DOHH2 (cell line): ENCODE measurements around the gene SIRT3.

Source experiments
- H3F3A ChIP-seq: fragments of 200-600 bp; sonication (generic), shearing (Covaris generic); 2 replicates; pipeline ENCODE4 v1.6.0; 2016; ENCODE audit warnings: antibody characterized with exemption, mild to moderate bottlenecking; ENCODE audit not compliant: control insufficient read depth, insufficient read depth
- H3K27ac ChIP-seq: fragments of 200-600 bp; sonication (generic); 2 replicates; pipeline ENCODE4 v1.5.1; 2014; ENCODE audit warnings: low read depth, mild to moderate bottlenecking, low read length, moderate library complexity
- H3K27me3 ChIP-seq: fragments of 200-600 bp; sonication (generic); 2 replicates; pipeline ENCODE4 v1.6.1; 2014; ENCODE audit warnings: mild to moderate bottlenecking, low read length, mixed read lengths; ENCODE audit not compliant: control insufficient read depth
- H3K36me3 ChIP-seq: fragments of 200-600 bp; sonication (generic); 2 replicates; pipeline ENCODE4 v1.6.1; 2014; ENCODE audit warnings: mild to moderate bottlenecking, low read length, moderate library complexity, mixed read lengths; ENCODE audit not compliant: control insufficient read depth
- H3K4me1 ChIP-seq: fragments of 200-600 bp; sonication (generic); 2 replicates; pipeline ENCODE4 v1.6.1; 2014; ENCODE audit warnings: mild to moderate bottlenecking, low read length, mixed read lengths; ENCODE audit not compliant: control insufficient read depth
- H3K4me2 ChIP-seq: fragments of 200-600 bp; sonication (generic); 2 replicates; pipeline ENCODE4 v1.6.0; 2014; ENCODE audit warnings: mild to moderate bottlenecking, low read length, moderate library complexity
- H3K4me3 ChIP-seq: fragments of 200-600 bp; sonication (generic); 2 replicates; pipeline ENCODE4 v1.5.1; 2014; ENCODE audit warnings: mild to moderate bottlenecking, low read length, mixed read lengths
- H3K79me2 ChIP-seq: fragments of 200-600 bp; sonication (generic); 2 replicates; pipeline ENCODE4 v1.6.1; 2014; ENCODE audit warnings: mild to moderate bottlenecking, low read length, mixed read lengths; ENCODE audit not compliant: control insufficient read depth
- H3K9me2 ChIP-seq: fragments of 200-600 bp; sonication (generic); replicated peaks from 2 replicates; pipeline ENCODE4 v1.6.1; 2014; ENCODE audit warnings: mild to moderate bottlenecking, low read length, mixed read lengths; ENCODE audit not compliant: control insufficient read depth
- H3K9me3 ChIP-seq: fragments of 200-600 bp; sonication (generic); 2 replicates; pipeline ENCODE4 v1.6.1; 2014; ENCODE audit warnings: antibody characterized with exemption, low read length, mixed read lengths; ENCODE audit not compliant: control insufficient read depth, insufficient read depth
- H4K20me1 ChIP-seq: fragments of 200-600 bp; sonication (generic); 2 replicates; pipeline ENCODE4 v1.6.0; 2014; ENCODE audit warnings: low read depth, mild to moderate bottlenecking, antibody characterized with exemption, low read length, moderate library complexity; ENCODE audit not compliant: control insufficient read depth, insufficient read depth
- CTCF ChIP-seq: fragments of 200-600 bp; sonication (generic); IDR thresholded peaks from one replicate; pipeline ENCODE4 v1.5.1; 2014; ENCODE audit warnings: antibody characterized with exemption, mild to moderate bottlenecking, low read depth, low read length; ENCODE audit not compliant: poor library complexity, severe bottlenecking
- EZH2phosphoT487 ChIP-seq: fragments of 200-600 bp; sonication (generic); IDR thresholded peaks from 2 replicates; pipeline ENCODE4 v1.6.1; 2017; ENCODE audit warnings: borderline replicate concordance, mild to moderate bottlenecking, antibody characterized with exemption, low read length, moderate library complexity, mixed read lengths

The SIRT3 gene

DNA sequence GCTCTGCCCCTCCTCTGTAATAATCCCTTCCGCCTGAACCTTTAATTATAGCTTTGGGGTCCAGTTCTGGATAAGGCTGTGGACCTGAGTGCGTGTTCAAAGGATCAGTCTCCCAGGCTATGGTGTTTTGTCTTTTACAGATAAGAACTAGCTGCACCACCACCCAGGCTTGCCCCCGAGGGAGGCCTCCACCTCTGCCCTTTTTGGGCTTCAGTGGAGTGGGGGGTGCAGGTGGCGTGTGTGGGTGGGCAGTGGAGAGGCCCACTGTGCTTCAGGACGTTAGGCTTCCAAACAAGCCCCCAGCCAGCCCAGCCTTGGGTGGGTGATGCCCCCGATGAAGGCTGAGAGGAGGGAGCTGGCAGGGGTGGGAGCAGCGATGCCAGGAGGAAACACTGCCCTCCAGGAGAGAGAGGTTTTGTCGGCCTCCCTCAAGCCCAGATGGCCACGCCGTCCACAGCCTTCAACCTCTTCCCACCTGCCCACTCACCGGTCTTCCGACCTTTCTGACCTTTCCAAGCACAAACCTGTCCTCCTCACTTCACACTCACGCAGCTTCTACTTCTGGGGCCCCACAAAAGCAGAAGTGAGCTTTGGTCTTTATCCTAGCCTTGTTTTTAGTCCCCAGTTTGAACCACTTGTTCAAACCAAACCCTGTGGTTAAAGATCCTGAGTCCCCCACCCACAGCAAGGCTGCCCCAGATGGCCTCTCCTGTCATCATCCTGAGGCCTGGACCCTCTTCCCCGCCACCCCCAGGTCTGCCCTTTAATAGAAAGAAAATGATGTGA lies 21.0 kb upstream of the SIRT3 start:
- Histone ChIP-seq H3K79me2 (no peaks in the 10 kb centered on the region), H3K27ac (no peak overlapping the region), H3K4me1 (peaks cover 40% of the 10 kb centered on the region), H3K4me3 (no peak overlapping the region), H3K4me2 (peak overlapping the region; percentile 15), H3K36me3 (peaks cover 16% of the 10 kb centered on the region), H3K27me3 (no peaks in the 10 kb centered on the region), H4K20me1 (no peaks in the 10 kb centered on the region), H3F3A (peaks cover 7% of the 10 kb centered on the region), H3K9me3 (no peaks in the 10 kb centered on the region), H3K9me2 (no peaks in the 10 kb centered on the region)
- TF ChIP-seq CTCF (no peak), EZH2phosphoT487 (no peak)

- Histone ChIP-seq H4K20me1 (no peaks in the 10 kb centered on the region), H3K27ac (no peak overlapping the region), H3K79me2 (no peaks in the 10 kb centered on the region), H3K9me3 (no peaks in the 10 kb centered on the region), H3K9me2 (no peaks in the 10 kb centered on the region), H3K4me2 (no peak overlapping the region), H3K27me3 (no peaks in the 10 kb centered on the region), H3K4me3 (no peak overlapping the region), H3F3A (peaks cover 7% of the 10 kb centered on the region), H3K36me3 (peaks cover 29% of the 10 kb centered on the region), H3K4me1 (peaks cover 27% of the 10 kb centered on the region)
- TF ChIP-seq EZH2phosphoT487 (no peak), CTCF (no peak)
These were observed 19.7 kb upstream of the SIRT3 start for GRCh38 chr11:255816-256215.

DNA sequence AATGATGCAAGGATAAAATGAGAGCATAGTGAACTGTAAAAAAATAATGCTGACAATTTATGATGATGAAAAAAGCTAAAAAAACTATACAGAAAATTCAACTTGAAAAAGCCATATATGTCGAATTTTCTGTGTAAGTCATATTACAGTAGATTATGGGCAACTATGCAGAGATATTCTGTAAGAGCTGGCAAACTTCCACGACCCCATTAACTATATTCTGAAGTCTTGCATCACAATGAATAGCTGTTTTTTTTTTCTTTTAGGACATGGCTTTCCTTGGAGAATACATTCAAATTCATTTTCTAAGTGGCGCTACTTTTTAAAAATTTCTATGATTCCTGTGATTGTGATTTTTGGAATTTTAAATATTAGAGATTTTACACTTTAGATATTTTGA lies 19.0 kb upstream of the SIRT3 start:
- peaks cover 11% of the 10 kb centered on the region for H3F3A ChIP-seq
- H3K36me3 ChIP-seq: peaks cover 36% of the 10 kb centered on the region
- H3K79me2 ChIP-seq: no peaks in the 10 kb centered on the region
- H3K4me2 ChIP-seq: no peak overlapping the region
- no peak overlapping the region for H3K4me3 ChIP-seq
- no peaks in the 10 kb centered on the region for H3K9me3 ChIP-seq
- no peak for TF ChIP-seq EZH2phosphoT487
- no peak for TF ChIP-seq CTCF
- H4K20me1 ChIP-seq: peaks cover 3% of the 10 kb centered on the region; the same call in 1 of the 2 replicates
- H3K27ac ChIP-seq: no peak overlapping the region
- H3K27me3 ChIP-seq: no peaks in the 10 kb centered on the region
- no peaks in the 10 kb centered on the region for H3K9me2 ChIP-seq
- peaks cover 22% of the 10 kb centered on the region for H3K4me1 ChIP-seq
